Heart left ventricle (tissue), 16 donors: ENCODE data around the gene FAM76B. TPM values are rescaled to one million over a fixed set of nuclear protein-coding genes. Genes with fewer than 3 reads are reported as not detected.

Experiments
- ATAC-seq, 4 donors: fragments of 200-7000 bp; cut with Tn5 transposase; one replicate each; pipeline ENCODE4 v1.9.1; 2020 to 2022; ENCODE audit warnings: moderate library complexity in 4 of 4, mild to moderate bottlenecking in 3 of 4, moderate number of reproducible peaks in 1 of 4
- DNase-seq, 5 donors: peaks; one replicate each; pipeline ENCODE4 v3.0.0-alpha.2; 2020
- H3K27ac ChIP-seq, 12 donors: fragments of 200-600 bp; sonication (generic) in 4 of 12; one replicate each; pipeline versions ENCODE4 v1.5.0 to v1.8.0; 2016 to 2022; ENCODE audit warnings: mild to moderate bottlenecking in 2 of 12
- H3K27me3 ChIP-seq, 9 donors: fragments of 200-600 bp; sonication (generic) in 2 of 9; one replicate each; pipeline versions ENCODE4 v1.5.1 to v1.8.0; 2016 to 2022; ENCODE audit warnings: mild to moderate bottlenecking in 3 of 9
- H3K36me3 ChIP-seq, 9 donors: fragments of 200-600 bp; sonication (generic) in 2 of 9; one replicate each; pipeline versions ENCODE4 v1.5.0 to v1.8.0; 2018 to 2022; ENCODE audit warnings: mild to moderate bottlenecking in 2 of 9
- H3K4me1 ChIP-seq, 12 donors: fragments of 200-600 bp; sonication (generic) in 4 of 12; one replicate each; pipeline versions ENCODE4 v1.5.0 to v1.8.0; 2016 to 2022; ENCODE audit warnings: mild to moderate bottlenecking in 3 of 12
- H3K4me3 ChIP-seq, 12 donors: fragments of 200-600 bp; sonication (generic) in 4 of 12; one replicate each; pipeline versions ENCODE4 v1.5.0 to v1.8.0; 2017 to 2022; ENCODE audit warnings: mild to moderate bottlenecking in 9 of 12, moderate library complexity in 4 of 12
- H3K9me3 ChIP-seq, 12 donors: fragments of 200-600 bp; sonication (generic) in 4 of 12; one replicate each; pipeline versions ENCODE4 v1.5.0 to v1.8.0; 2016 to 2022; ENCODE audit warnings: mild to moderate bottlenecking in 1 of 12
- CTCF ChIP-seq, 12 donors: fragments of 200-600 bp; sonication (generic) in 4 of 12; IDR thresholded peaks; one replicate each; pipeline versions ENCODE4 v1.5.0 to v1.8.0; 2018 to 2022; ENCODE audit warnings: antibody characterized with exemption in 12 of 12, mild to moderate bottlenecking in 5 of 12
- POLR2A ChIP-seq, 2 donors: fragments of 450-650 bp; IDR thresholded peaks; one replicate each; pipeline ENCODE4 v1.6.1; 2017; ENCODE audit warnings: antibody characterized with exemption in 2 of 2, mild to moderate bottlenecking in 2 of 2, moderate library complexity in 2 of 2
- WGBS, 4 donors: extraction: QIAGEN DNeasy Blood & Tissue Kit in 2 of 4; methylation state at CpG; one replicate each; pipeline versions ENCODE4 v1.1.5 to v1.1.7; 2013 to 2018; 5-methylcytosine and 5-hydroxymethylcytosine counted together
- intact Hi-C, 10 donors: fragments of 100-400 bp; cut with DNase I; formaldehyde crosslinking; loops; one replicate each; pipeline versions ENCODE4 v1.11.1 to v1.14.2; 2022
- polyA plus RNA-seq, 2 donors: library from polyadenylated mRNA; stranded (reverse); fragments of 200-250 nt; gene quantifications; one replicate each; pipeline ENCODE4 v1.2.3, GENCODE V29; 2013
- total RNA-seq, 9 donors: library from RNA; depleted of rRNA in 2 of 9; stranded (reverse); fragments of >200 nt in 2 of 9; fragmentation: NEBNext Ultra II Directional in 3 of 9; extraction: Animal tissue kit (Norgen Biotek cat#: 25700) in 3 of 9; gene quantifications; one replicate each; pipeline versions ENCODE4 v1.1.0 to v1.2.4, GENCODE V29; 2016 to 2023
- donor health status: ischemic (EF 13 %, LVEDD 7.1; RV severe dilation, severe dysfunction).
- donor health status: healthy with polysubstance abuse.
- donor health status: DM: no; HTN: yes; CAD: no.
- donor health status: DM: no; HTN: no; CAD: no.
- donor health status: ischemic (EF 25% LVEDD 6.9; RV normal size, moderate dysfunction).
- donor health status: ischemic (EF 25% LVEDD 5.7; RV mildly dilated, moderate dysfunction).
- donor health status: healthy.
- donor health status: DM: yes; HTN: yes; CAD: no.
- donor health status: ischemic (EF 35%, LVEDD 5.7; RV mildly dilated, moderate dysfunction).
- donor health status: nonischemic (EF 11% LVEDD 7.7; RV severe dilation, severe dysfunction).
- donor health status: DM: yes; HTN: yes; CAD: no.
- donor health status: PGD.
- donor health status: ischemic (EF 29% LVEDD 5.4; RV normal size, mild dysfunction).
- donor health status: nonischemic (EF 23%, LVEDD 6.1; RV moderate dilation, normal function).

The FAM76B gene
- total and polyA plus RNA-seq, 11 donors, result 4.6 to 13.2 (median 5.8) TPM

GRCh38 chr11:95736809-95737208 is 52.8 kb downstream of the FAM76B start:
- H3K27ac ChIP-seq, result no peak overlapping the region
- H3K27me3 ChIP-seq, result no peaks in the 10 kb centered on the region
- no peaks in the 10 kb centered on the region for H3K36me3 ChIP-seq
- peak in 1 of 4 donors; percentile 53 for ATAC-seq
- 40 to 55% (median 46%) methylated on average over 2 of the region's 2 CpGs for WGBS, 4 donors
- peaks cover 0 to 8% (median 0%) of the 10 kb centered on the region in 12 donors for H3K4me1 ChIP-seq
- no peak overlapping the region for H3K4me3 ChIP-seq
- no peak for TF ChIP-seq CTCF (IDR thresholded peaks at IDR 0.05)
- no peak for TF ChIP-seq POLR2A (IDR thresholded peaks at IDR 0.05)
- DNase-seq, result no peak
- intact Hi-C loops, result no loop called here
- no peaks in the 10 kb centered on the region for H3K9me3 ChIP-seq

- 47 to 52% (median 51%) methylated on average over 7 of the region's 7 CpGs for WGBS, 4 donors
- no peaks in the 10 kb centered on the region for H3K36me3 ChIP-seq
- intact Hi-C loops, result no loop called here
- ATAC-seq (no peak), DNase-seq (no peak)
- no peak overlapping the region for H3K27ac ChIP-seq
- H3K27me3 ChIP-seq, result no peaks in the 10 kb centered on the region
- no peak overlapping the region for H3K4me3 ChIP-seq
- H3K9me3 ChIP-seq, result no peaks in the 10 kb centered on the region
- H3K4me1 ChIP-seq, result peaks cover 0 to 8% (median 0%) of the 10 kb centered on the region in 12 donors
- TF ChIP-seq CTCF (IDR thresholded peaks at IDR 0.05), result no peak
Measured at GRCh38 chr11:95736355-95736754, 53.2 kb downstream of the FAM76B start.

- intact Hi-C loops, result no loop called here
- Histone ChIP-seq H3K36me3 (no peaks in the 10 kb centered on the region), H3K9me3 (no peaks in the 10 kb centered on the region), H3K4me3 (no peak overlapping the region), H3K27ac (no peak overlapping the region), H3K27me3 (no peaks in the 10 kb centered on the region), H3K4me1 (peaks cover 0 to 8% (median 0%) of the 10 kb centered on the region in 12 donors)
- TF ChIP-seq CTCF (IDR thresholded peaks at IDR 0.05), result no peak
- no peak for TF ChIP-seq POLR2A (IDR thresholded peaks at IDR 0.05)
- WGBS, 4 donors, result 21 to 36% (median 26%) methylated on average over 4 of the region's 4 CpGs
- no peak for DNase-seq
- ATAC-seq, result peak in 1 of 4 donors; percentile 41
Measured at GRCh38 chr11:95734009-95734572, 55.5 kb downstream of the FAM76B start.

- Histone ChIP-seq H3K4me1 (peaks cover 0 to 8% (median 0%) of the 10 kb centered on the region in 12 donors), H3K36me3 (no peaks in the 10 kb centered on the region), H3K9me3 (no peaks in the 10 kb centered on the region), H3K27ac (no peak overlapping the region), H3K4me3 (no peak overlapping the region), H3K27me3 (no peaks in the 10 kb centered on the region)
- intact Hi-C loops, result no loop called here
- TF ChIP-seq CTCF (IDR thresholded peaks at IDR 0.05) (no peak), POLR2A (IDR thresholded peaks at IDR 0.05) (no peak)
- ATAC-seq, result no peak
- DNase-seq, result no peak
- WGBS, 4 donors, result 78 to 88% (median 82%) methylated on average over 2 of the region's 2 CpGs
Measured at GRCh38 chr11:95732930-95733602, 56.5 kb downstream of the FAM76B start.
